Measurements from ENCODE around the gene ZNF217.
"Not testable (repeated sequence)": the region's sequence is repeated elsewhere in the genome, so short reads cannot be mapped to it uniquely, and the experiment has no call there.

Gene ZNF217

DNA sequence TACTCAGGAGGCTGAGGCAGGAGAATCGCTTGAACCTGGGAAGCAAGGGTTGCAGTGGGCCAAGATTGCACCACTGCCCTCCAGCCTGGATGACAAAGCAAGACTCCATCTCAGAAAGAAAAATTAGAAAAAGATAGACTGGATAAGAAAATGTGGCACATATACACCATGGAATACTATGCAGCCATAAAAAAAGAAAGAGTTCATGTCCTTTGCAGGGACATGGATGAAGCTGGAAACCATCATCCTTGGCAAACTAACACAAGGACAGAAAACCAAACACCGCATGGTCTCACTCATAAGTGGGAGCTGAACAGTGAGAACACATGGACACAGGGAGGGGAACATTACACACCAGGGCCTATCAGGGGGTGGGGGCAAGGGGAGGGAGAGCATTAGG is 70.0 kb downstream of the ZNF217 start:
- not testable (repeated sequence) for DNase-seq

DNA sequence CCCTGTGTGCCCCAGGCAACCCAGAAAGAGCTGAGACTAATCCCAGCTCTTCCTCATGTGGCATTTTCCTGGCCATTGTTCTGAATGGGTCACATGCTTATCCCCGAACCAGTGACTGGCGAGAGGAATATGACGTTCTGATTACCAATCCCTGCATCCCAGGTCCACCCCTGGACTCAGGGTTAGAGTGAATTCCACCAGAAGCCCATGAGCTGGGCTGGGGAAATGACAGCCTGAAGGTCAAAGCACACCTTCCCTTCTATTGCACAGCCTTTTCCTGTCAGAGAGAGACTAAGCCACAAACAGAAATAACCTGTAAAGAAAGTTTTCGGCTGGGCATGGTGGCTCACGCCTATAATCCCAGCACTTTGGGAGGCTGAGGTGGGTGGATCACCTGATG is 70.9 kb downstream of the ZNF217 start:
- no peak for DNase-seq

DNA sequence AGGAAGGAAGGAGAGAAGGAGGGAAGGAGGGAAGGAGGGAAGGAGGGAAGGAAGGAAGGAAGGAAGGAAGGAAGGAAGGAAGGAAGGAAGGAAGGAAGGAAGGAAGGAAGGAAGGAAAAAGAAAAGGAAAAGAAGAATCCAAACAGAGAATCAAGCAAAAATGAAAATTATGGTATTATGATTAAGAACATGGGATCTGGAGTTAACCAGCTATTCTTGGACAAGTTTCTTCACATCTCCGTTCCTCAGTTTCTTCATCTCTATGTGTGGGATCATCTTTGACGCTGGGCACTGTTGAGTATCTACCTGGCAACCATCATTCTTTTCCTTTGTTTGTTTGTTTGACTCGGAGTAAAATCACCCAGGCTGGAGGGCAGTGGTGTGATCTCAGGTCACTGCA is 71.6 kb downstream of the ZNF217 start:
- no peak for DNase-seq

DNA sequence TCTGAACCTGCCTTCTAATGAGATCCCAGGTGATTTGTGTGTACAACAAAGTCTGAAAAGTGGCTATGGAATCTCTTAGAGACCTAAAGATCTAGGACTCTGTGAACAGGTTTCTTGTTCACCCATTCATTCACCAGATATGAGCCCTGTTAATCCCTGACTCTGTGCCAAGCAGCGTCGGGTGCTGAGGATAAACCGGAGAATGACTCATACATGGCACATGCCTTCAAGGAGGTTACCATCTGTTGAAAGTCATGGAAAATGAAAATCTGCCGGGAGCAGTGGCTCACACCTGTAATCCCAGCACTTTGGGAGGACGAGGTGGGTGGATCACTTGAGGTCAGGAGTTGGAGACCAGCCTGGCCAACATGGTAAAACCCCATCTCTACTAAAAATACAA is 72.2 kb downstream of the ZNF217 start:
- not testable (repeated sequence) for DNase-seq

DNA sequence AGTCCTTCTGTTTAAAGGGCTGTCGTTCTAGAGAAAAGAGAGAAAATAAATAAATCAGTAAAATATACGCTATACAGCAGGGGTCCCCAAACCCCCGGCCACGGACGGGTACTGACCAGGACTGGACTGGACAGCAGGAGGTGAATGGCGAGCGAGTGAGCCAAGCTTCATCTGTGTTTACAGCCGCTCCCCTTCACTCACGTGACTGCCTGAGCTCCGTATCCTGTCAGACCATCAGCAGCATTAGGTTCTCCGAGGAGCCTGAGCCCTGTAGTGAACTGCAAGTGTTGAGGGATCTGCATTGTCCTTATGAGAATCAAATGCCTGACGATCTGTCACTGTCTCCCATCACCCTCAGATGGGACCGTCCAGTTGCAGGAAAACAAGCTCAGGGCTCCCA is 76.5 kb downstream of the ZNF217 start:
- DNase-seq = no peak

Measured in NCI-H510A (cell line).